Liver (tissue), 9 donors: ENCODE results near the gene TRIM14. TPM values are rescaled to one million over a fixed set of nuclear protein-coding genes. Genes with fewer than 3 reads are reported as not detected.

Experiments
- DNase-seq: peaks from one replicate; pipeline ENCODE4 v3.0.0-alpha.2; 2017; ENCODE audit warnings: low spot score
- H3K27ac ChIP-seq, 2 donors: one replicate each; pipeline ENCODE4 v1.7.0; 2013; ENCODE audit warnings: inconsistent platforms in 2 of 2, low read length in 2 of 2, control low read depth in 1 of 2, low read depth in 1 of 2, mild to moderate bottlenecking in 1 of 2
- H3K27me3 ChIP-seq, 4 donors: one replicate each; pipeline versions ENCODE4 v1.6.1 to v1.7.0; 2013; ENCODE audit warnings: low read length in 3 of 4, inconsistent platforms in 1 of 4, mild to moderate bottlenecking in 1 of 4, moderate library complexity in 1 of 4; ENCODE audit not compliant: control insufficient read depth in 4 of 4, insufficient read depth in 4 of 4
- H3K36me3 ChIP-seq, 4 donors: one replicate each; pipeline versions ENCODE4 v1.6.1 to v1.7.0; 2013; ENCODE audit warnings: low read length in 3 of 4, mild to moderate bottlenecking in 3 of 4, low read depth in 1 of 4, moderate library complexity in 1 of 4; ENCODE audit not compliant: control insufficient read depth in 4 of 4, insufficient read depth in 3 of 4
- H3K4me1 ChIP-seq, 4 donors: one replicate each; pipeline versions ENCODE4 v1.6.1 to v1.7.0; 2013; ENCODE audit warnings: low read length in 3 of 4, mild to moderate bottlenecking in 3 of 4, moderate library complexity in 1 of 4; ENCODE audit not compliant: control insufficient read depth in 4 of 4, insufficient read depth in 4 of 4
- H3K4me3 ChIP-seq, 3 donors: one replicate each; pipeline versions ENCODE4 v1.6.1 to v1.7.0; 2013; ENCODE audit warnings: low read length in 3 of 3, control low read depth in 1 of 3, low read depth in 1 of 3, mild to moderate bottlenecking in 1 of 3
- H3K9ac ChIP-seq, 2 donors: one replicate each; pipeline ENCODE4 v1.7.0; 2013; ENCODE audit warnings: low read length in 2 of 2, mild to moderate bottlenecking in 2 of 2, moderate library complexity in 2 of 2, control low read depth in 1 of 2, low read depth in 1 of 2
- H3K9me3 ChIP-seq, 4 donors: one replicate each; pipeline versions ENCODE4 v1.6.1 to v1.7.0; 2013; ENCODE audit warnings: low read length in 3 of 4; ENCODE audit not compliant: control insufficient read depth in 4 of 4
- ATF3 ChIP-seq: IDR thresholded peaks from 2 replicates; pipeline ENCODE4 v1.6.1; 2016; ENCODE audit warnings: antibody characterized with exemption
- CTCF ChIP-seq: fragments of 150-350 bp; IDR thresholded peaks from 2 replicates; pipeline ENCODE4 v1.5.1; 2017; ENCODE audit warnings: improper control_type of control experiment, low read depth, low read length; ENCODE audit not compliant: missing input control
- EGR1 ChIP-seq, 2 donors: IDR thresholded peaks; 2 replicates each; pipeline ENCODE4 v1.6.1; 2016 to 2018; ENCODE audit warnings: antibody characterized with exemption in 2 of 2, low read depth in 2 of 2
- FOXA1 ChIP-seq: IDR thresholded peaks from 2 replicates; pipeline ENCODE4 v1.6.1; 2016; ENCODE audit warnings: antibody characterized with exemption
- FOXA2 ChIP-seq: IDR thresholded peaks from 2 replicates; pipeline ENCODE4 v1.6.1; 2016; ENCODE audit warnings: antibody characterized with exemption
- GABPA ChIP-seq, 2 donors: IDR thresholded peaks in 1 of 2; conservative IDR thresholded peaks in 1 of 2; 2 replicates each; pipeline ENCODE4 v1.6.1; 2016; ENCODE audit warnings: antibody characterized with exemption in 2 of 2, mild to moderate bottlenecking in 1 of 2, moderate library complexity in 1 of 2
- HNF4A ChIP-seq, 2 donors: conservative IDR thresholded peaks; 2 replicates each; pipeline ENCODE4 v1.6.1; 2016; ENCODE audit warnings: antibody characterized with exemption in 2 of 2, mild to moderate bottlenecking in 2 of 2
- JUND ChIP-seq, 2 donors: IDR thresholded peaks; 2 replicates each; pipeline ENCODE4 v1.6.1; 2016; ENCODE audit warnings: antibody characterized with exemption in 2 of 2
- MAX ChIP-seq: IDR thresholded peaks from 2 replicates; pipeline ENCODE4 v1.6.1; 2016; ENCODE audit warnings: antibody characterized with exemption
- NR2F2 ChIP-seq: IDR thresholded peaks from 2 replicates; pipeline ENCODE4 v1.6.1; 2016; ENCODE audit warnings: antibody characterized with exemption
- RAD21 ChIP-seq, 2 donors: IDR thresholded peaks; 2 replicates each; pipeline ENCODE4 v1.6.1; 2016; ENCODE audit warnings: antibody characterized with exemption in 2 of 2, mild to moderate bottlenecking in 2 of 2
- RXRA ChIP-seq, 2 donors: IDR thresholded peaks; 2 replicates each; pipeline ENCODE4 v1.6.1; 2017 to 2018; ENCODE audit warnings: antibody characterized with exemption in 2 of 2, mild to moderate bottlenecking in 1 of 2
- SP1 ChIP-seq: IDR thresholded peaks from 2 replicates; pipeline ENCODE4 v1.6.1; 2018; ENCODE audit warnings: antibody characterized with exemption, mild to moderate bottlenecking
- TAF1 ChIP-seq: conservative IDR thresholded peaks from 2 replicates; pipeline ENCODE4 v1.6.1; 2016; ENCODE audit warnings: antibody characterized with exemption, mild to moderate bottlenecking
- YY1 ChIP-seq: IDR thresholded peaks from 2 replicates; pipeline ENCODE4 v1.6.1; 2016; ENCODE audit warnings: antibody characterized with exemption, mild to moderate bottlenecking
- ZBTB33 ChIP-seq: IDR thresholded peaks from 2 replicates; pipeline ENCODE4 v1.6.1; 2016; ENCODE audit warnings: antibody characterized with exemption
- WGBS: extraction: QIAGEN DNeasy Blood & Tissue Kit; methylation state at CpG from one replicate; pipeline ENCODE4 v1.1.7; 2013; 5-methylcytosine and 5-hydroxymethylcytosine counted together
- polyA plus RNA-seq, 2 donors: library from polyadenylated mRNA; stranded (reverse) in 1 of 2; unstranded in 1 of 2; fragments of 200-250 nt in 1 of 2; fragments of >200 nt in 1 of 2; fragmentation: Nextera tagmentation in 1 of 2; extraction: Ambion mirVana in 1 of 2; gene quantifications; one replicate each; pipeline versions ENCODE4 v1.2.1 to v1.2.3, GENCODE V29; 2013 to 2015
- total RNA-seq, 2 donors: library from RNA; depleted of rRNA; stranded (reverse); fragments of >200 nt; gene quantifications; one replicate each; pipeline ENCODE4 v1.2.3, GENCODE V29; 2014
- donor health status: healthy.
- donor health status: healthy.
- donor health status: healthy.
- donor health status: healthy.
- donor health status: healthy.

TRIM14 gene
- total and polyA plus RNA-seq, 4 donors, result 15.2 to 22.0 (median 17.8) TPM

GRCh38 chr9:98157372-98157771 lies 38.4 kb upstream of the TRIM14 start:
- Histone ChIP-seq H3K4me3 (no peak overlapping the region), H3K4me1 (peaks cover 4 to 21% (median 14%) of the 10 kb centered on the region in 4 donors), H3K9ac (no peak overlapping the region), H3K36me3 (peaks cover 0 to 3% (median 0%) of the 10 kb centered on the region in 4 donors), H3K27me3 (no peaks in the 10 kb centered on the region), H3K9me3 (no peaks in the 10 kb centered on the region), H3K27ac (no peak overlapping the region)
- 97% methylated on average over 10 of the region's 10 CpGs for WGBS
- no peak for DNase-seq
- no peak for TF ChIP-seq RAD21 (IDR thresholded peaks at IDR 0.05)
- TF ChIP-seq NR2F2, result no peak
- no peak for TF ChIP-seq GABPA (IDR thresholded peaks at IDR 0.05 in 1 of 2, conservative IDR thresholded peaks at IDR 0.05 in 1 of 2)
- TF ChIP-seq FOXA1, result no peak
- no peak for TF ChIP-seq FOXA2
- TF ChIP-seq RXRA (IDR thresholded peaks at IDR 0.05), result no peak
- TF ChIP-seq ZBTB33, result no peak
- no peak for TF ChIP-seq EGR1 (IDR thresholded peaks at IDR 0.05; ENCODE audit: low read depth in 2 of 2)
- no peak for TF ChIP-seq YY1
- TF ChIP-seq SP1, result no peak
- no peak for TF ChIP-seq TAF1

GRCh38 chr9:98154678-98155077 lies 35.7 kb upstream of the TRIM14 start:
- Histone ChIP-seq H3K27ac (no peak overlapping the region), H3K9ac (no peak overlapping the region), H3K36me3 (peaks cover 0 to 3% (median 0%) of the 10 kb centered on the region in 4 donors), H3K27me3 (no peaks in the 10 kb centered on the region), H3K4me1 (peaks cover 4 to 21% (median 14%) of the 10 kb centered on the region in 4 donors), H3K4me3 (no peak overlapping the region), H3K9me3 (no peaks in the 10 kb centered on the region)
- 93% methylated on average over 2 of the region's 2 CpGs for WGBS
- no peak for TF ChIP-seq HNF4A (conservative IDR thresholded peaks at IDR 0.05)
- no peak for TF ChIP-seq MAX
- TF ChIP-seq RAD21 (IDR thresholded peaks at IDR 0.05), result no peak
- TF ChIP-seq GABPA (IDR thresholded peaks at IDR 0.05 in 1 of 2, conservative IDR thresholded peaks at IDR 0.05 in 1 of 2), result no peak
- TF ChIP-seq JUND (IDR thresholded peaks at IDR 0.05), result no peak
- no peak for DNase-seq

GRCh38 chr9:98152526-98152925 lies 33.5 kb upstream of the TRIM14 start:
- DNase-seq, result no peak
- H3K4me3 ChIP-seq, result no peak overlapping the region
- no peak for TF ChIP-seq CTCF
- no peak for TF ChIP-seq NR2F2
- TF ChIP-seq FOXA2, result no peak
- no peak for TF ChIP-seq SP1
- TF ChIP-seq RAD21 (IDR thresholded peaks at IDR 0.05), result no peak
- no peak for TF ChIP-seq JUND (IDR thresholded peaks at IDR 0.05)
- no peak for TF ChIP-seq HNF4A (conservative IDR thresholded peaks at IDR 0.05)
- no peak for TF ChIP-seq ZBTB33
- no peak for TF ChIP-seq GABPA (IDR thresholded peaks at IDR 0.05 in 1 of 2, conservative IDR thresholded peaks at IDR 0.05 in 1 of 2)
- TF ChIP-seq RXRA (IDR thresholded peaks at IDR 0.05), result no peak
- TF ChIP-seq MAX, result no peak
- TF ChIP-seq ATF3, result no peak
- no peak for TF ChIP-seq YY1
- H3K4me1 ChIP-seq, result peaks cover 0 to 3% (median 0%) of the 10 kb centered on the region in 4 donors
- no peaks in the 10 kb centered on the region for H3K27me3 ChIP-seq
- no peak overlapping the region for H3K9ac ChIP-seq
- H3K36me3 ChIP-seq, result peaks cover 0 to 3% (median 0%) of the 10 kb centered on the region in 4 donors
- no peak overlapping the region for H3K27ac ChIP-seq
- no peaks in the 10 kb centered on the region for H3K9me3 ChIP-seq
